ENCODE data around the gene F3. TPM values are rescaled to one million over a fixed set of nuclear protein-coding genes. Genes with fewer than 3 reads are reported as not detected.

F3 gene
- total and polyA plus RNA-seq, 2 of the 13 experiments (the other 11 are each of a cell fraction or from before 2014, with no cell fraction given), result 5.8 to 9.0 TPM

DNA sequence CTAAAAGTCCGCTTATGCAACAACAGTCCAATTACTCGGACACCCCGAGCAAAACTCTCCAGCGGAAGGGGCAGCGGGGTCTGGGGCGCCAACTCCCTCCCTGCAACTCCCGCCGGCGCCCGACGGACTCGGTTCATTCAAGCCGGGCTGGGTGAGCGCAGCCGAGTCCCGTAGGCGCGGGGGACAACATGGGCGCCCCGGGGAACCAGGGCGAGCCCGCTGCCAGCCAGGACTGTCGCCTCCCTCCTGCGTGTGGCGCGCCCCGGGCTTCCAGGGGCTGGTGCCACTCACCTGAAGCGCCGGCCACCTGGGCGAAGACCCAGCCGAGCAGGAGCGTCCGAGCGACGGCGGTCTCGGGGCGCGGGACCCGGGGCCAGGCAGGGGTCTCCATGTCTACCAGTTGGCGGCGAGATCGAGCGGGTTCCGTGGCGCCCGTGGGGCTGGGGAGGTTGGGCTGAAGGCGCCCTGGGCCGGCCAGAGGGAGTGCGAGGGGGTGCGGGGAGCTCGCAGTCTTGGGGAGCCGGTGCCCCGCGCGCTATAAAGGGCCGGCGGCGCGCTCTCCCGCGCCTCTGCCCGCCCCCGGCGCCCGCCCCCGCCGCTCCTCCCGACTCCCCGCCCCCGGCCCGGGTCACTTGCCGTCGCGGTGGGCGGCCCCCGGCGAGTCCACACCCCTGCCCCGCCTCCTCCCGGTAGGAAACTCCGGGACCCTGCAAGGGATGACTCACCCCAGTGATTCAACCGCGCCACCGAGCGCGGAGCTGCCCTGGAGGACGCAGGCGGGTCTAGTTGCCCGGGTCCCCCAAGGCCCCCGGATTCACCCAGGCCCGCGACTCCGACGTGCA, at the start of gene F3 (continued):
- TF ChIP-seq, protein P1, sequence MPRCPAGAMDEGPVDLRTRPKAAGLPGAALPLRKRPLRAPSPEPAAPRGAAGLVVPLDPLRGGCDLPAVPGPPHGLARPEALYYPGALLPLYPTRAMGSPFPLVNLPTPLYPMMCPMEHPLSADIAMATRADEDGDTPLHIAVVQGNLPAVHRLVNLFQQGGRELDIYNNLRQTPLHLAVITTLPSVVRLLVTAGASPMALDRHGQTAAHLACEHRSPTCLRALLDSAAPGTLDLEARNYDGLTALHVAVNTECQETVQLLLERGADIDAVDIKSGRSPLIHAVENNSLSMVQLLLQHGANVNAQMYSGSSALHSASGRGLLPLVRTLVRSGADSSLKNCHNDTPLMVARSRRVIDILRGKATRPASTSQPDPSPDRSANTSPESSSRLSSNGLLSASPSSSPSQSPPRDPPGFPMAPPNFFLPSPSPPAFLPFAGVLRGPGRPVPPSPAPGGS (CRISPR knock-in tag; IDR thresholded peaks at IDR 0.05), result 0 out of 2 replicates have a peak, but pooled peaks have one; percentile 18
- TF ChIP-seq, protein P2, sequence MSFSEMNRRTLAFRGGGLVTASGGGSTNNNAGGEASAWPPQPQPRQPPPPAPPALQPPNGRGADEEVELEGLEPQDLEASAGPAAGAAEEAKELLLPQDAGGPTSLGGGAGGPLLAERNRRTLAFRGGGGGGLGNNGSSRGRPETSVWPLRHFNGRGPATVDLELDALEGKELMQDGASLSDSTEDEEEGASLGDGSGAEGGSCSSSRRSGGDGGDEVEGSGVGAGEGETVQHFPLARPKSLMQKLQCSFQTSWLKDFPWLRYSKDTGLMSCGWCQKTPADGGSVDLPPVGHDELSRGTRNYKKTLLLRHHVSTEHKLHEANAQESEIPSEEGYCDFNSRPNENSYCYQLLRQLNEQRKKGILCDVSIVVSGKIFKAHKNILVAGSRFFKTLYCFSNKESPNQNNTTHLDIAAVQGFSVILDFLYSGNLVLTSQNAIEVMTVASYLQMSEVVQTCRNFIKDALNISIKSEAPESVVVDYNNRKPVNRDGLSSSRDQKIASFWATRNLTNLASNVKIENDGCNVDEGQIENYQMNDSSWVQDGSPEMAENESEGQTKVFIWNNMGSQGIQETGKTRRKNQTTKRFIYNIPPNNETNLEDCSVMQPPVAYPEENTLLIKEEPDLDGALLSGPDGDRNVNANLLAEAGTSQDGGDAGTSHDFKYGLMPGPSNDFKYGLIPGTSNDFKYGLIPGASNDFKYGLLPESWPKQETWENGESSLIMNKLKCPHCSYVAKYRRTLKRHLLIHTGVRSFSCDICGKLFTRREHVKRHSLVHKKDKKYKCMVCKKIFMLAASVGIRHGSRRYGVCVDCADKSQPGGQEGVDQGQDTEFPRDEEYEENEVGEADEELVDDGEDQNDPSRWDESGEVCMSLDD (CRISPR knock-in tag; IDR thresholded peaks at IDR 0.05; ENCODE audit: borderline replicate concordance), result peak; percentile 22; the same call in 1 of the 2 replicates
- TF ChIP-seq, protein P3, sequence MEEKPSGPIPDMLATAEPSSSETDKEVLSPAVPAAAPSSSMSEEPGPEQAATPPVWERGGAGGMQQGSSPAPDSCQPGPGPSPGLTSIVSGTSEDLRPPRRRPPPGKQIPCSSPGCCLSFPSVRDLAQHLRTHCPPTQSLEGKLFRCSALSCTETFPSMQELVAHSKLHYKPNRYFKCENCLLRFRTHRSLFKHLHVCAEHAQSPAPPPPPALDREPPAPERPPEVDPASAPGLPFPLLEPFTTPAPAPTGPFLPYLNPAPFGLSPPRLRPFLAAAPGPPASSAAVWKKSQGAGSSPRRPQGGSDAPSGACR (CRISPR knock-in tag; IDR thresholded peaks at IDR 0.05), result peak; percentile 29; the same call in 1 of the 2 replicates
- TF ChIP-seq ZNF549 (CRISPR knock-in tag; IDR thresholded peaks at IDR 0.05) (no peak), STAG1 (CRISPR knock-in tag; IDR thresholded peaks at IDR 0.05) (peak; percentile 9; the same call in 1 of the 2 replicates), KMT2B (CRISPR knock-in tag; IDR thresholded peaks at IDR 0.05) (peak; percentile 44; the same call in 1 of the 2 replicates), ZNF160 (CRISPR knock-in tag; IDR thresholded peaks at IDR 0.05) (peak; percentile 29; the same call in 1 of the 2 replicates), ZNF329 (CRISPR knock-in tag; IDR thresholded peaks at IDR 0.05; ENCODE audit: low read depth) (no peak), ASH2L (IDR thresholded peaks at IDR 0.05; ENCODE audit: insufficient read length, low read depth, low read length) (peak; percentile 62), TAF1 (CRISPR knock-in tag; IDR thresholded peaks at IDR 0.05) (peak; percentile 38; the same call in 1 of the 2 replicates), ZNF143 (CRISPR knock-in tag; IDR thresholded peaks at IDR 0.05) (peak; percentile 49), ZBTB1 (CRISPR knock-in tag; IDR thresholded peaks at IDR 0.05; ENCODE audit: borderline replicate concordance) (no peak), ZNF430 (CRISPR knock-in tag; IDR thresholded peaks at IDR 0.05) (0 out of 2 replicates have a peak, but pooled peaks have one; percentile 14)
- TF ChIP-seq, protein P4, sequence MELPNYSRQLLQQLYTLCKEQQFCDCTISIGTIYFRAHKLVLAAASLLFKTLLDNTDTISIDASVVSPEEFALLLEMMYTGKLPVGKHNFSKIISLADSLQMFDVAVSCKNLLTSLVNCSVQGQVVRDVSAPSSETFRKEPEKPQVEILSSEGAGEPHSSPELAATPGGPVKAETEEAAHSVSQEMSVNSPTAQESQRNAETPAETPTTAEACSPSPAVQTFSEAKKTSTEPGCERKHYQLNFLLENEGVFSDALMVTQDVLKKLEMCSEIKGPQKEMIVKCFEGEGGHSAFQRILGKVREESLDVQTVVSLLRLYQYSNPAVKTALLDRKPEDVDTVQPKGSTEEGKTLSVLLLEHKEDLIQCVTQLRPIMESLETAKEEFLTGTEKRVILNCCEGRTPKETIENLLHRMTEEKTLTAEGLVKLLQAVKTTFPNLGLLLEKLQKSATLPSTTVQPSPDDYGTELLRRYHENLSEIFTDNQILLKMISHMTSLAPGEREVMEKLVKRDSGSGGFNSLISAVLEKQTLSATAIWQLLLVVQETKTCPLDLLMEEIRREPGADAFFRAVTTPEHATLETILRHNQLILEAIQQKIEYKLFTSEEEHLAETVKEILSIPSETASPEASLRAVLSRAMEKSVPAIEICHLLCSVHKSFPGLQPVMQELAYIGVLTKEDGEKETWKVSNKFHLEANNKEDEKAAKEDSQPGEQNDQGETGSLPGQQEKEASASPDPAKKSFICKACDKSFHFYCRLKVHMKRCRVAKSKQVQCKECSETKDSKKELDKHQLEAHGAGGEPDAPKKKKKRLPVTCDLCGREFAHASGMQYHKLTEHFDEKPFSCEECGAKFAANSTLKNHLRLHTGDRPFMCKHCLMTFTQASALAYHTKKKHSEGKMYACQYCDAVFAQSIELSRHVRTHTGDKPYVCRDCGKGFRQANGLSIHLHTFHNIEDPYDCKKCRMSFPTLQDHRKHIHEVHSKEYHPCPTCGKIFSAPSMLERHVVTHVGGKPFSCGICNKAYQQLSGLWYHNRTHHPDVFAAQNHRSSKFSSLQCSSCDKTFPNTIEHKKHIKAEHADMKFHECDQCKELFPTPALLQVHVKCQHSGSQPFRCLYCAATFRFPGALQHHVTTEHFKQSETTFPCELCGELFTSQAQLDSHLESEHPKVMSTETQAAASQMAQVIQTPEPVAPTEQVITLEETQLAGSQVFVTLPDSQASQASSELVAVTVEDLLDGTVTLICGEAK (IDR thresholded peaks at IDR 0.05), result no peak
- TF ChIP-seq, protein P4 (CRISPR knock-in tag; IDR thresholded peaks at IDR 0.05), result peak; percentile 45; the same call in 1 of the 2 replicates
